Caki2 (cell line): Measurements from ENCODE around the gene PRKACG. TPM values are rescaled to one million over a fixed set of nuclear protein-coding genes. Genes with fewer than 3 reads are reported as not detected.
"Not testable (repeated sequence)": the region's sequence is repeated elsewhere in the genome, so short reads cannot be mapped to it uniquely, and the experiment has no call there.

Experiments used
- DNase-seq: peaks from one replicate; pipeline ENCODE4 v3.0.0-alpha.2; 2015; ENCODE audit warnings: low read depth
- in situ Hi-C: cut with HindIII; loops from 2 replicates; pipeline ENCODE4 v1.10.0; 2016; ENCODE audit warnings: low sequenced_read_pairs, low pct_unique_long_range_greater_than_20kb, mixed read lengths
- total RNA-seq: library from RNA; depleted of rRNA; stranded (reverse); fragments of >200 nt; shearing (Covaris generic); gene quantifications from 2 replicates; pipeline ENCODE4 v1.2.3, GENCODE V29; 2014; ENCODE audit warnings: low replicate concordance

The PRKACG gene
- total RNA-seq, 1 experiment from 2014 or later = not detected

GRCh38 chr9:68996462-68996861, 17.5 kb downstream of the PRKACG start:
- in situ Hi-C loops = no loop called here
- no peak for DNase-seq

GRCh38 chr9:68995776-68996175, 18.1 kb downstream of the PRKACG start:
- in situ Hi-C loops = no loop called here

GRCh38 chr9:68991457-68991856, 22.5 kb downstream of the PRKACG start:
- in situ Hi-C loops = no loop called here
- no peak for DNase-seq

More at GRCh38 chr9:68995776-68996175, 18.1 kb downstream of the PRKACG start:
- DNase-seq = no peak

- DNase-seq, in situ Hi-C loops: not testable (repeated sequence)
Measured at GRCh38 chr9:68986949-68987348, 27.0 kb downstream of the PRKACG start.

- in situ Hi-C loops = no loop called here
- DNase-seq = no peak
Measured at GRCh38 chr9:68983522-68984424, 30.1 kb downstream of the PRKACG start.

GRCh38 chr9:68983008-68983411, 30.9 kb downstream of the PRKACG start:
- no peak for DNase-seq
- in situ Hi-C loops = no loop called here

GRCh38 chr9:68981789-68982188, 32.1 kb downstream of the PRKACG start:
- in situ Hi-C loops = no loop called here
- DNase-seq = no peak

- no peak for DNase-seq
- in situ Hi-C loops = no loop called here
Measured at GRCh38 chr9:68980341-68980914, 33.5 kb downstream of the PRKACG start.

- DNase-seq = no peak
- in situ Hi-C loops = no loop called here
Measured at GRCh38 chr9:68979538-68980314, 34.2 kb downstream of the PRKACG start.

GRCh38 chr9:68978501-68978900, 35.4 kb downstream of the PRKACG start:
- in situ Hi-C loops = no loop called here
- DNase-seq = no peak

GRCh38 chr9:68978066-68978465, 35.8 kb downstream of the PRKACG start:
- DNase-seq = no peak
- in situ Hi-C loops = no loop called here

GRCh38 chr9:68975365-68976043, 38.4 kb downstream of the PRKACG start:
- DNase-seq = no peak
- in situ Hi-C loops = no loop called here

- DNase-seq = no peak
- in situ Hi-C loops = no loop called here
Measured at GRCh38 chr9:68974901-68975300, 39.0 kb downstream of the PRKACG start.

GRCh38 chr9:68974431-68974830, 39.5 kb downstream of the PRKACG start:
- in situ Hi-C loops = no loop called here
- no peak for DNase-seq

GRCh38 chr9:68973619-68974018, 40.3 kb downstream of the PRKACG start:
- in situ Hi-C loops = no loop called here
- no peak for DNase-seq

- no peak for DNase-seq
- in situ Hi-C loops = no loop called here
Measured at GRCh38 chr9:68970151-68970550, 43.8 kb downstream of the PRKACG start.

GRCh38 chr9:68969538-68969937, 44.4 kb downstream of the PRKACG start:
- in situ Hi-C loops = no loop called here
- no peak for DNase-seq

GRCh38 chr9:68967800-68968199, 46.1 kb downstream of the PRKACG start:
- no peak for DNase-seq
- in situ Hi-C loops = no loop called here
